OCI-M2 (cell line): ENCODE measurements around the gene UGGT1.
"Not testable (repeated sequence)": the region's sequence is repeated elsewhere in the genome, so short reads cannot be mapped to it uniquely, and the experiment has no call there.

Experiments
- DNase-seq: peaks from one replicate; lab custom pipeline; 2025; ENCODE audit not compliant: unreplicated experiment; lab: John Stamatoyannopoulos, UW

UGGT1 gene

DNA sequence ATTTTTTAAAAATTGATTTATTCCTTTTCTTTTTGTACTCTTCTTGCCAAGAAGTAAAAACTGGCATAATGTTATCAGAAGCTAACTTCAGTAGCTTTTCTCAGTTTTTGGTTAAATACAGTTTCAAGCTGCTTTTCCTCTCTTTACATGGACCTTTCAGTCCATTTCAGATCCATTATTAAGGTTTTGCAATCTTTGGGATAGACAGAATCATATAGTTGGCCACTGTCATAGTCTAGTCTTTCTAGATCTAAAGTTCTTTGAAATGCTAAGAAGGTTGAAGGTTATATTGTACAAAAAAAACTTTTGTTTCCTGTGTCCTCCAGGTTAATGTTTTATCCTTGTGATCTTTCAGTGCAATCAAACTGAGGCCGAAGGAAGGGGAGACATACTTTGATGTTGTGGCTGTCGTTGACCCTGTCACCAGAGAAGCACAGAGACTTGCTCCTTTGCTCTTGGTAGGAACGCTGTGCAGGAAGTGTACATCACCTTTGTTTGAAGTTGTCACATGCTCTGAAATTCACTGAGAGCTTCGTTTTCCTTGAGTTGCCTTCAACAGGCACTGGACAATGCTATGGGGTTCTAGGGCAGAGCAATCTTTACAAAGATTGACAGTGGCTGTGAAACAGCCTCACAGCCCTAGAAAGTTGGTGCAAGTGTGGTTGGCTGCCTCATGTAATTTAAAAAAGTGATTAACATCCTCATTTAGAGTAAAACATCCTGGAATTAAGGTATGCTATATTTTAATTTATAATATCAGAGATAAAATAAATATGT, 79.1 kb downstream of the UGGT1 start:
- no peak for DNase-seq

DNA sequence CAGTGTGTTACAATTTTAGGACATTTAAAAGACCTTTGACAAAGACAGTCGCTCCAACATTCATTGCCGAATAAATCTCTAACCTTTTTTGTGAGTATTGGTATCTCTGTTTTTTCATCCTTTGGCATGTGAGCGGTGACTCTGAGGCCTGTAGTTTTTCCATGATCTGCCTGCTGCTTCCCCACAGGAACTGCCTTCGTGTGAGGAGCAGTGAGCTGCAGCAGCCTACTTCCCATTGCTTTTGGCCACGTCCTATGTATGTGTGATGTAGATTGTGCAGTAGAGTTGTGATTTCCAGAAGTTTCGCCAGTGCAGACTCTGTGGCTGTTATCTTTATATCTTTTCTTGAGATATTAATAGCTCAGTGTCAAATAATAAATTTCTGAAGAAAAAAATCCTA, 79.8 kb downstream of the UGGT1 start:
- DNase-seq = no peak

DNA sequence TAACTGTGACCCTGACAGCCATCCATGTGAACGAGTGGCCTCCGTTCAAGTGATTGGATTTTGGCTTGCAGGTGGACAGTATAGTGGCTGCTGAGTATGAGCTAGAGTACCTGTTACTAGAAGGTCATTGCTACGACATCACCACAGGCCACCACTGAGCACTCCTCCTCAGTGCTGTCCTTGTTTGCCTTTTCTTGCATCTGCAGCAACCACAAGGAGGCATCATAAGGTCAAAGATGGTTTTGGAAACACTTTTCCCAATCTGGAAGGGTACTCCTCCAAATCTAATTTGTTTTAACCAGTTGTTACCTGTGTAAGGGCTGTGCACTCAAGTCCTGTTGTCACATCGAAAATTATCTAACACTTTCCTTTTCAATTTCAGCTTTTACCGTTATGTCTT, 81.2 kb downstream of the UGGT1 start:
- no peak for DNase-seq

DNA sequence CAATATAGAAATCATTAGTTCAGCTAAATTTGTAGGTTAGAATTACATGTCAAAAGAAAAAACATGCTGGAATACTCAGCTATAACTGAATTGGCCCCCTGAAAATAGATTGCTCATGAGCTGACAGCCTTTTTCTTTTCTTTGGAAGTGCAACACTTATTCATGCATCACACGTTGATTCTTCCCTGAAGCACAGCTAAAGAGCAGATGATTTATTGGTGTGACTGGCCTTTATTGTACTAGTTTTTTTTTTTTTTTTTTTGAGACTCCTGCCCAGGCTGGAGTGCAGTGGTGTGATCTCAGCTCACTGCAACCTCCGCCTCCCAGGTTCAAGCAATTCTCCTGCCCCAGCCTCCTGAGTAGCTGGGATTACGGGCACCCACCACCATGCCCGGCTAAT, 83.1 kb downstream of the UGGT1 start:
- not testable (repeated sequence) for DNase-seq

DNA sequence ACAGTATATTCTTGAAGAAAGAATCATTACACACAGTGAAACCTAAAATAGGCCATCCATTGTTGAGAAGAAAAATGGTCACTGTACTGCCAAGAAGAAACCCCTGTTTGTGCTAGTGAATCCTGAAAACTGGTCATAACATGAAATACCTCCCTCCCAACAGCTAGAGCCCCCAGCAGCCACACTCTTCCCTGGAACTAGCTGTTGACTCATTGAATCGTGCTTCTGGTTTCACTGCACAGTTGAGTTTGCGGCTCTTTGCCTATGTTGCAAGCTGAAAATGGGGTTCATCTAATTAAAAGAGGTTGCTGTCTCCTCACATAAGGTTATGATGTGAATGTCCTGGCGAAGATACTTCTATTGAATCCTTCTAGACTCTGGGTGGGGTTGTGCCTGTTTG, 86.3 kb downstream of the UGGT1 start:
- no peak for DNase-seq

DNA sequence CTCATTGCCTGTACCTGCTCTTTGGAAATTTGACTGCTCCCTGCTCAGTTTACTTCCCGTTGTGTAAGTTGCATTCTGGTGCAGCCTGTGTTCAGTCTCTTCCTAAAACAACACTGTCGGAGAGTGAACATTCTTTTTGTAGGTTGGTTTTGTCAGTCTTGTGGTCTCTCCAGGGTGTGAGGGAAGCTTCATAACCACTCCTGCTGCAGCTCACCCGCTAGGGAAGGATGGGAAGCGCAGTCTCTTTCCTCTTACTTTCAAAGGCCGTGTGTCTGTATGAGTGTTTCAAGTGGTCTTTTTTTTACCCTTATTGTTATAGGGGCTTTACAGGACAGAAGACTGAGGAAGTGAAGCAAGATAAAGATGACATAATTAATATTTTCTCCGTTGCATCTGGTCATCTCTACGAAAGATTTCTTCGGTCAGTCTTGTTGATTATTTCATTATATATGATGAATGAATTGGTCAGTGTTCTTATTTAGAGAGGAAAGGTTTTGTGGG, 87.2 kb downstream of the UGGT1 start:
- no peak for DNase-seq

DNA sequence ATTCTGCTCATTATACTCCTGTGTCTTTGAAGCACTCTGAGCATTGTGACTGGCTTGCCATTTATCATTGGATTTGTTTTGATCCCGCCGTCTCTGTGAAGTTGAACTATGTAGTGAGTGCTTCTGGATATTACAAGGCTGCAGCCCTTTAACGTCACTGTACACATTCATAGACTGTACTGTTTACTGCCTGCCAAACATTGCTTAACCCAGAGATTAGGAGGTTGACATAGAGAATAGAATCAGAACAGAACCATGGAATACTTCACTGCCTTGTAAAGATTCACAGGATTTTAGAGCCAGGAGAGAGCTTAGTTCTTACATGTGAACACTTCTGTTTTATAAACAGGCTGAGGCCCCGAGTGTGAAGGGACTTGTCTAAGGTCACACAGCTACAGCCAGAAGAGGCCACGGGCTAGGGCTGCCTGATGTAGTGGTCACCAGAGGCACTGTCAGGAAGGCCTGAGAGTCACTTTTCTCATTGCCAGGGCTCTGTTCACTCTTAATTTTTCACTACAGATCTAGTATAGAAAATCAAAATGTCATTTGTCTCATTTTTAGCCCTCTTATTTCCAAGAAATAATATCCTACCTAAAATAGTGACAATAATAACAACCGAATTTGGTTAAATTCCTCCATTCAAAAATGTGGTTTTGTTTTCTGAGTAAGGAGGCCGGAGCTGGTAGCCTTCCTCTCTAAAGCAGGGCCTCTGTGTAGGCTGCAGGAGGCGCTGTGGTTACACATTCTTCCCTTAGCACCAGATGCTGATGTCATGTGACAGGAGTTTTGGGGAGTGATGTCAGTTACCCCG, 87.9 kb downstream of the UGGT1 start:
- no peak for DNase-seq

DNA sequence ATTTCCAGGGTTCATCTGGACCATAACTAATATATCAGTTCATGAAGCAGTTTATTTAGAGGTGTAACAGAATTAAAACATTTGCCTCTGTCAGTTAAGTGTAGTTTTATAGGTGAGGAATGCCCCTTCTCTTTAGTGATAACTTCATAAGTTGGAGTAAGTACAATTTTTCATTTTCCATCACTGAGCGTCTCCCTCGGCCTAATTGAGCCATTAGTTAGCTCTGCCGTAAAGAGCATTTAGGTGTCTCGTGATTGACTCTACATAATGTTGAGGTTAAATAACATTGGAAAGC, 88.4 kb downstream of the UGGT1 start:
- no peak for DNase-seq

DNA sequence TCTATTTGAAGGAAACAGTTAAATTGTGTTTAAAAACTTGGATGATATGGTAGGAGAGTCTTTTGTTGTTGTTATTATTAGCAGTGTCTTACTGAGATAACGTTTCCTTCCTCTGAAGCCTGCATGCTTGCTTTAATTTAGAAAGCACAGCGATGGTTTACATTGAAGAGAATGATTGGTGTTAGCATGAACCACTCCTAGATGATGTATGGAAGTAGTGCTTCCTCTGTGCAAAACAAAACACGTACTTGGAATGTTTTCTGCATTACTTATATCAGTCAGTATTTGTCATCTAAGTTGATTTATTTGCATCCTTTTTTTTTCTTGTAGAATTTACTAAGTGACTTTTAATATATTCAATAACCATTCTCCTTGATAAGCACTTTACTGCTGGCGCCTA, 89.0 kb downstream of the UGGT1 start:
- DNase-seq = no peak

DNA sequence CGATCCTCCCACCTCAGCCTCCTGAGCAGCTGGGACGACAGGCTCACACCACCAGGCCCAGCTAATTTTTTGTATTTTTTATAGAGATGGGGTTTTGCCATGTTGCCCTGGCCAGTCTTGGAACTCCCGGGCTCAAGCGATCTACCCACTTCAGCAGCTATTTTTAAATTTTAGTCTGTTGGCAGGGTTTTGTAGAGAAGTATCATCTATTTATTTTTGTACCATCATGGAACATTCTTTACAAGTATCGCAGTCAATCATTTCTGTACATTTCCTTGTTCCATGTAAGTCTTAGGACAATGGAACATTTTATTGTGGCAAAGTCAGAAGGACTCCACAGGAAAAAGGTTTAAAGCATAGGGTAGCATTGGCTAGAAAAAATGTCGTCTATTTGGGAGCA, 94.6 kb downstream of the UGGT1 start:
- DNase-seq = no peak

DNA sequence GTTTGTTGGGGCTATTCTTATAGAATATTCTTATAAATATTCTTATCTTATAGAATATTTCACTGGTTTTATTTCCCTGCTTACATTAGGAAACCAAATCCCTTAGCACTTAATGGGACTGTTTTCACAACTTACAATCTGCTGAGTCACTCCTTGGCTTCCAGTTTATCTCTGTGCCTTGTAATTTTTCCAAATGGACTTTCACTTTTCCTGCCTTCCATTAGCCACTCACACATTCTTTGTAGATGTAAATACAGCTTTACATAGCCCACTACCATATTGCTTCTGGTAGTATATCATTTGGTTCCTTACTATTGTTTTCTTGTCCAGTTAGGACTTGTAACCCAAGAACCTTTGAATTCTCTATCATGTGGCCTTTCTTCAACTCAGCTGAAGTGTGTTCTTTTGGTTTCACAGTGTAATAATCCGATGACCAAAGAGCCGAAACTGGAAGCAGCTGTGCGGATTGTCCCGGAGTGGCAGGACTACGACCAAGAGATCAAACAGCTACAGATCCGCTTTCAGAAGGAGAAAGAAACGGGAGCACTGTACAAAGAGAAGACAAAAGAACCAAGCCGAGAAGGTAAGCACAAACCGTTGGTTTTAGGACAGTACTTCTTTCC, 96.1 kb downstream of the UGGT1 start:
- no peak for DNase-seq

DNA sequence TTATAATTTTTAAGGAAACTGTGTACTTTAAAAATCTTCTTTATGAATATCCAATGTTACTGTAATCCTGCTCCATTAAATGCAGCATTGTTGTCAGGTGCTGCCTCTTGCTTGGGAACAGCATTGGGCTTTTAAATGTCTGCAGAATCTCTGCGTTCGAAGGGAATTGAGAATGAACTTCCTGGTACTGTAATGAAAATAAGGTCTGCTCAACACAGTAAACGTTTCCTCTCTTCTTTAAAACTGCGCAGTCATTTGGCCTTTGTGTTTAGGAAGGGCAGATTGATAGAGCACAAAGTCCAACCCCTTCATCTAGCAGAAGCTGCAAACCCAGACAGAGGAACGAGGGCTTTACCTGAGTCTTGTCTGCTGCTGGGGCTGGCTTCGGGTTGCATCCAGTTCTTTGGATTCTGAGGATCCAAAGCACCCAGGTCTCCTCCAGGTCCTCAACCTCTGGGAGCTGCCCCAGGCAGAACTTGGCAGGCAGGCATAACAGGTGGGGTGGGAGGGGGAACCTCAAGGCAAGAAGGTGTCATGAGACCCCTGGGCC, 104.5 kb downstream of the UGGT1 start:
- DNase-seq = no peak

DNA sequence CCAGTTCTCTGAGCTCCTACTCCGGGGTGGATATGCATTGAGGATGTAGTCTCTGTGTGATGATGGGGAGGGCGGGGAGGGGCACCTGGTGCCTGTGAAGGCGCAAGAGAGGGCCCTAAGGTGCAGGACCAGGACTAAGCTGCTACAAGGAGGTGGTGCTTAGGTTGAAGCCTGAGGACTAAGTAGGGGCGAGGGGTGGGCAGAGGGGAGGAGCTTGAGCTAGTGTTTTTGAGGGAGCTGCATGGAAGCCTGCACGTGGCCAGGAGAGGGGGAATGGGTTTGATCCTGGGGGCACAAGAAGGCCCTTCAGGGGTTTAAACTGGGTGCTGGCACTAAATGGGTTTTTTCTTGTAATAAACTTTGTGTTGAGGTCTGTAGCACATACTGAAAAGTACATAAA, 105.0 kb downstream of the UGGT1 start:
- DNase-seq = no peak

DNA sequence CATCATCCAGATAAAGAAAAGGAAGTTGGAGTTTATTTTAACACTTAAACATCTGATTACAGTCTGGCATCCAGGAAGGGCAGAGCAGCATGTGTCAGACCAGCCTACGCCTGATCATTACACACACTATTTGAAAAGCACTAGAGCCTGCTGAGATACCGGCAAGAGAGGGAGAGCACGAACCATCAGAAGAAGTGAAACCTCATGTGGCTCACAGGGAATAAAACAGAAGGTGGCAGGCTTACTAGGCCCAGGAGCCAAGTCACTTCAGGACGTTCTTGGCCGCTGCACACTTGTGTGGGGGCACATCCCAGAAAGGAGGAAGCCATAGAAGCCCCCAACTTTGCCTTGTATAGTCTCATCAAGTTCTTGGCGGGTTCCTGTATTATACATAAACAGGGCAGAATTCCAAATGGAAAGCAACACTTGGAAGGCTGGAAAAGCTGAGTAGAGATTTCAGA, 105.5 kb downstream of the UGGT1 start:
- DNase-seq = no peak

DNA sequence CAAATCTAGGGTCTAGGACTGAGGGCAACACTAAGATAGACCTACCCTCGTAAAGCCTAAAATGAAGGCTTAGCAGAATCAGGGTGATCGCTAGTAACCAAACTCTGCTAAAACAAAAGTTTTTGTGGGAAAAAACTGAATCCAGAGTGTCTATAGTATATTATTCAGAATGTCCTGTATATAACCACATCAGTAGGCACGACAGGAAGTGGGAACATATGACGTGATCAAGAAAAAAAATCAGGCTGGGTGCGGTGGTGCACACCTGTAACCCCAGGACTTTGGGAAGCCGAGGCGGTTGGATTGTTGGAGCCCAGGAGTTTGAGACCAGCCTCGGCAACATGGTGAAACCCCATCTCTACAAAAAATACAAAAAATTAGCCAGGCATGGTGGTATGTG, 106.1 kb downstream of the UGGT1 start:
- DNase-seq = no peak

DNA sequence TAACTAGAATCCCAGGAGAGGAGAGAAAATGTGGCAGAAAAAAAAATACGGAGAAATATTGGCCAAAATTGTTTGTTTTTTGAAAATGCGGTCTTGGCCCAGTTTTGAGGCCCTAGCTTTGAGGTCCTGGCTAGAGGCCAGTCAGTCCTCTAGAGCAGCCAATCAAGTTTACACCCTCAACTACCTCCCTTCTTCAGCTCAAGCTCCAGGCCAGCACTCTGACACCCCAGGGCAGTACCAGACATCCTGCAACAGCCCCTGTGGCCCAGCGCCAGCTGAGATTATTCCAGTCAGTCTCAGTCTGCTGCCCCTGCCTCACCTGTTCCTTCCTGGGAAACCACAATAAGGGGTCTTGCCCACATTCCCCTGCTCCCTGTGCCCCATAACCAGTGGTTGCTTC, 107.7 kb downstream of the UGGT1 start:
- DNase-seq = no peak

DNA sequence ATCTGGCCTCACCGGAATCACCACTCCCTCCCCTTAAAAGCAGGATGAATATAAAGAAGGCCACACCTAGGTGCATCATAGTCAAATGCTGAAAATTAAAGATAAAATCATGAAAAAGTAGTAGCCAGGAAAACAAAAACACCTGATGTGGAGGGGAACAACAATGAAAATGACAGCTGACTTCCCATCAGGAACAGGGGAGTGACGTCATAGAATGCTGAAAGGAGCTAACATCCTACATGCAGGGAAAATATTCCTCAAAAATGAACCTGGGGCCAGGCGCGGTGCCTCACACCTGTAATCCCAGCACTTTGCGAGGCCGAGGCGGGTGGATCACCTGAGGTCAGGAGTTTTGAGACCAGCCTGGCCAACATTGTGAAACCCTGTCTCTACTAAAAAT, 108.1 kb downstream of the UGGT1 start:
- no peak for DNase-seq

DNA sequence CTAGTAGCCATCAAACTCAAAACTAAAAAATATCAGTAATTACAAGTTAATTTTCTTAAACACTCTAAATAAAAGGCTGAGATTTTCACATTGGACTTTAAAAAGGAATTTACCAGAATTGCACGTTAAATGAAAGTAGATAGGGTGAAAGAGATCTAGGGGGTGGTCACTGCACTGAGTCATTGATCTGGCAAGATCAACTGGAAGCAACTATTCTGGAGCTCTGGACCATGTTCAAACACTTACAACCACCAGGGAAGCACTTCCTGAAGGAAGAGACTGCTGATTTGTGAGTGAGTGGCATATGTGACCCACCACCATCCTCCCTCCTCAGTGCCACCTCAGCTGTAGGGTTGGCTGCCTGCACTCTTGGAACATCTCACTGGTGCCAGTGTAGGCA, 111.8 kb downstream of the UGGT1 start:
- DNase-seq = no peak

DNA sequence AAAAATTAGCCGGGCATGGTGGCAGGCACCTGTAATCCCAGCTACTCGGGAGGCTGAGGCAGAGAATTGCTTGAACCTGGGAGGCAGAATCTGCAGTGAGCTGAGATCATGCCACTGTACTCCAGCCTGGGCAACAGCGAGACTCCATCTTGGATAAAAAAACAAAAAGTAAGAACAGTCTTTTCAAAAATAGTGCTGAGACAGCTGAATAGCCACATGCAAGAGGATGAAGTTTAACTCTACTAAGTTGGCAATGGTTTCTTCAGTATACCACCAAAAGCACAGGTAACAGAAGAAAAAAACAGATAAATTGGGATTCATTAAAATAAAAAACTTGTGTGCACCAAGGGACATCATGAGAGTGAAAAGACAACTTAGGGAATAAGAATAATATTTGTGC, 115.2 kb downstream of the UGGT1 start:
- no peak for DNase-seq

DNA sequence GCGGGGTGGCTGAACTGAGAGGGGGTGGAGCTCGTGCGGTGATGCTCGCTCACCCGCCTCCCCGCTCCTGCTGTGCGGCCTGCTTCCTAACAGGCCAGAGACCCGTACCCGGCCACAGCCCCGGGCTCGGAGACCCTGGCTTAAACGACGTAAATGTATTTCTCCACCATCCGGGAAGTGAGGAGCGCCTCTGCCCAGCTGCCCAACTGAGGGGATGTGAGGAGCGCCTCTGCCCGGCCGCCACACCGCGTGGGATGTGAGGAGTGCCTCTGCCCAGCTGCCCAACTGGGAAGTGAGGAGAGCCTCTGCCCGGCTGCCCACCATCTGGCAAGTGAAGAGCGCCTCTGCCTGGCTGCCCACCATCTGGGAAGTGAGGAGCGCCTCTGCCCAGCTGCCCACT, 117.0 kb downstream of the UGGT1 start:
- DNase-seq = no peak

DNA sequence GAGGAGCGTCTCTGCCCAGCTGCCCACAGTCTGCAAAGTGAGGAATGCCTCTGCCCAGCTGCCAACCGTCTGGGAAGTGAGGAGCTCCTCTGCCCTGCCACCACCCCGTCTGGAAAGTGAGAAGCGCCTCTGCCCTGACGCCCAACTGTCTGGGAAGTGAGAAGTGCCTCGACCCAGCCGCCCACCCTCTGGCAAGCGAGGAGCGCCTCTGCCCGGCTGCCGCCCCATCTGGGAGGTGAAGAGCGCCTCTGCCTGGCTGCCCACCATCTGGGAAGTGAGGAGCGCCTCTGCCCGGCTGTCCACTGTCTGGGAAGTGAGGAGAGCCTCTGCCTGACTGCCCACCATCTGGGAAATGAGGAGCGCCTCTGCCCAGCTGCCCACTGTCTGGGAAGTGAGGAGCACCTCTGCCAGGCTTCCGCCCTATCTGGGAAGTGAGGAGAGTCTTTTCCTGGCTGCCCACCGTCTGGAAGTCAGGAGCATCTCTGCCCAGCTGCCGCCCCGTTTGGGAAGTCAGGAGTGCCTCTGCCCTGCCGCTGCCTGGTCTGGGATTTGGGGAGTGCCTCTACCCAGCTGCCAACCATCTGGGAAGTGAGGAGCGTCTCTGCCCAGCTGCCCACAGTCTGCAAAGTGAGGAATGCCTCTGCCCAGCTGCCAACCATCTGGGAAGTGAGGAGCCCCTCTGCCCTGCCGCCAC, 117.8 kb downstream of the UGGT1 start:
- not testable (repeated sequence) for DNase-seq
